Hepatocyte (in vitro differentiated cells): Measurements from ENCODE around the gene SRD5A3.

Source experiments
- EZH2 ChIP-seq: fragments of 200-600 bp; sonication (generic); IDR thresholded peaks from 2 replicates; pipeline ENCODE4 v1.6.1; 2016; ENCODE audit warnings: antibody characterized with exemption, mild to moderate bottlenecking, borderline replicate concordance
- EZH2phosphoT487 ChIP-seq: fragments of 200-600 bp; sonication (generic); IDR thresholded peaks from one replicate; pipeline ENCODE4 v1.6.1; 2018; ENCODE audit warnings: antibody characterized with exemption, mild to moderate bottlenecking, low read depth, moderate library complexity; ENCODE audit not compliant: unreplicated experiment, severe bottlenecking
- TF ChIP-seq, protein P1 (sequence below): fragments of 200-600 bp; sonication (generic); IDR thresholded peaks from 2 replicates; pipeline ENCODE4 v1.5.1; 2016; ENCODE audit warnings: antibody characterized with exemption, mild to moderate bottlenecking; ENCODE audit not compliant: poor library complexity

DNA sequence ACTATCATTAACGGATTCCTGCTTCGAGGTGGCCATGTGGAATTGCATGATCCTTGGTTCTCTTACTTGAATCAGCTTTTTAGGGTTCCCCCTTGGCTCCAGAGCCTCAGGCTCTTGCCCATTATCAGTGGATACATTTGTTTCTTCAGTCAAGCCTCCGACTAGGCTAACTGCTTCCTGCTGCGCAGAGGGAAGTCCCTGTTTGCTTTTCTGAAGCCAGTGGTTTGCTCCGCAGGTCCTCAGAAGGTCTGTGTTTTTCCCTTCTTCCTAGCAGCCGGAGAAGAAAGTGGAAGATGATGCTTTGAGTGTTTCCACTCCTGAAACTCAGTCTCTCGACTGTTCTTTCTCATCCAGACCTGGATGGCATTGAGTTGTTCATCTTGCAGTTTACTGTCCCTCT is 20.6 kb downstream of the SRD5A3 start:
- TF ChIP-seq, protein P1, sequence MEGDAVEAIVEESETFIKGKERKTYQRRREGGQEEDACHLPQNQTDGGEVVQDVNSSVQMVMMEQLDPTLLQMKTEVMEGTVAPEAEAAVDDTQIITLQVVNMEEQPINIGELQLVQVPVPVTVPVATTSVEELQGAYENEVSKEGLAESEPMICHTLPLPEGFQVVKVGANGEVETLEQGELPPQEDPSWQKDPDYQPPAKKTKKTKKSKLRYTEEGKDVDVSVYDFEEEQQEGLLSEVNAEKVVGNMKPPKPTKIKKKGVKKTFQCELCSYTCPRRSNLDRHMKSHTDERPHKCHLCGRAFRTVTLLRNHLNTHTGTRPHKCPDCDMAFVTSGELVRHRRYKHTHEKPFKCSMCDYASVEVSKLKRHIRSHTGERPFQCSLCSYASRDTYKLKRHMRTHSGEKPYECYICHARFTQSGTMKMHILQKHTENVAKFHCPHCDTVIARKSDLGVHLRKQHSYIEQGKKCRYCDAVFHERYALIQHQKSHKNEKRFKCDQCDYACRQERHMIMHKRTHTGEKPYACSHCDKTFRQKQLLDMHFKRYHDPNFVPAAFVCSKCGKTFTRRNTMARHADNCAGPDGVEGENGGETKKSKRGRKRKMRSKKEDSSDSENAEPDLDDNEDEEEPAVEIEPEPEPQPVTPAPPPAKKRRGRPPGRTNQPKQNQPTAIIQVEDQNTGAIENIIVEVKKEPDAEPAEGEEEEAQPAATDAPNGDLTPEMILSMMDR, result no peak
- TF ChIP-seq EZH2, result no peak
- no peak for TF ChIP-seq EZH2phosphoT487
